ENCODE results near the gene TCOF1. TPM values are rescaled to one million over a fixed set of nuclear protein-coding genes. Genes with fewer than 3 reads are reported as not detected.

The TCOF1 gene
- total RNA-seq, 1 donor from 2014 or later = 27.1 TPM

- Histone ChIP-seq H3K27me3 (ENCODE audit: low read depth) (no peaks in the 10 kb centered on the region), H3K36me3 (no peaks in the 10 kb centered on the region), H3K4me1 (no peaks in the 10 kb centered on the region), H3K4me3 (no peak overlapping the region), H3K9me3 (no peaks in the 10 kb centered on the region), H3K27ac (no peak overlapping the region)
- no peak for ATAC-seq
- DNase-seq = no peak
- TF ChIP-seq, protein P1, sequence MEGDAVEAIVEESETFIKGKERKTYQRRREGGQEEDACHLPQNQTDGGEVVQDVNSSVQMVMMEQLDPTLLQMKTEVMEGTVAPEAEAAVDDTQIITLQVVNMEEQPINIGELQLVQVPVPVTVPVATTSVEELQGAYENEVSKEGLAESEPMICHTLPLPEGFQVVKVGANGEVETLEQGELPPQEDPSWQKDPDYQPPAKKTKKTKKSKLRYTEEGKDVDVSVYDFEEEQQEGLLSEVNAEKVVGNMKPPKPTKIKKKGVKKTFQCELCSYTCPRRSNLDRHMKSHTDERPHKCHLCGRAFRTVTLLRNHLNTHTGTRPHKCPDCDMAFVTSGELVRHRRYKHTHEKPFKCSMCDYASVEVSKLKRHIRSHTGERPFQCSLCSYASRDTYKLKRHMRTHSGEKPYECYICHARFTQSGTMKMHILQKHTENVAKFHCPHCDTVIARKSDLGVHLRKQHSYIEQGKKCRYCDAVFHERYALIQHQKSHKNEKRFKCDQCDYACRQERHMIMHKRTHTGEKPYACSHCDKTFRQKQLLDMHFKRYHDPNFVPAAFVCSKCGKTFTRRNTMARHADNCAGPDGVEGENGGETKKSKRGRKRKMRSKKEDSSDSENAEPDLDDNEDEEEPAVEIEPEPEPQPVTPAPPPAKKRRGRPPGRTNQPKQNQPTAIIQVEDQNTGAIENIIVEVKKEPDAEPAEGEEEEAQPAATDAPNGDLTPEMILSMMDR (IDR thresholded peaks at IDR 0.05) = no peak
- intact Hi-C loops (cut with DNase I) = no loop called here
Measured at GRCh38 chr5:150316320-150316719, 41.2 kb upstream of the TCOF1 start.

GRCh38 chr5:150317048-150318003 lies 40.2 kb upstream of the TCOF1 start:
- Histone ChIP-seq H3K27ac (no peak overlapping the region), H3K9me3 (no peaks in the 10 kb centered on the region), H3K36me3 (no peaks in the 10 kb centered on the region), H3K4me1 (no peaks in the 10 kb centered on the region), H3K4me3 (no peak overlapping the region), H3K27me3 (ENCODE audit: low read depth) (no peaks in the 10 kb centered on the region)
- no peak for DNase-seq
- ATAC-seq = peak; percentile 38 to 45
- TF ChIP-seq, protein P1 (IDR thresholded peaks at IDR 0.05) = no peak
- intact Hi-C loops (cut with DNase I) = no loop called here

- intact Hi-C loops (cut with DNase I) = no loop called here
- ATAC-seq = no peak
- no peak for DNase-seq
- Histone ChIP-seq H3K27me3 (ENCODE audit: low read depth) (no peaks in the 10 kb centered on the region), H3K36me3 (no peaks in the 10 kb centered on the region), H3K27ac (no peak overlapping the region), H3K9me3 (no peaks in the 10 kb centered on the region), H3K4me1 (no peaks in the 10 kb centered on the region), H3K4me3 (no peak overlapping the region)
- TF ChIP-seq, protein P1 (IDR thresholded peaks at IDR 0.05) = no peak
Measured at GRCh38 chr5:150318613-150319483, 38.6 kb upstream of the TCOF1 start.

DNA sequence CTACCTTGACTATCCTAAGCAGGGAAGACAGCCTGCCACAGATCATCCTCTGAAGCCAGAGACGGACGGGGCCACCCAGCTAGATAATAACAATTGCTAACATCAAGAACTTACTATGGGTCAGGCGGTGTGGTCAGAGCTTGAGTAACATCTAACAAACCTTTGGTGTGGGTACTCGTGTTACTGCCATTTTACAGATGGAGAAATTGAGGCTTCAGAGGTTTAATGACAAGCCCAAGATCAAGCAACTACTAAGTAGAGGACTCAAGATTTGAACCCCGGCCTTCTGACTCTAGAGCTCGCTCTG lies 38.1 kb upstream of the TCOF1 start:
- Histone ChIP-seq H3K4me1 (no peaks in the 10 kb centered on the region), H3K27me3 (ENCODE audit: low read depth) (no peaks in the 10 kb centered on the region), H3K36me3 (no peaks in the 10 kb centered on the region), H3K9me3 (no peaks in the 10 kb centered on the region), H3K27ac (no peak overlapping the region), H3K4me3 (no peak overlapping the region)
- no peak for DNase-seq
- intact Hi-C loops (cut with DNase I) = no loop called here
- no peak for ATAC-seq
- TF ChIP-seq, protein P1 (IDR thresholded peaks at IDR 0.05) = no peak

DNA sequence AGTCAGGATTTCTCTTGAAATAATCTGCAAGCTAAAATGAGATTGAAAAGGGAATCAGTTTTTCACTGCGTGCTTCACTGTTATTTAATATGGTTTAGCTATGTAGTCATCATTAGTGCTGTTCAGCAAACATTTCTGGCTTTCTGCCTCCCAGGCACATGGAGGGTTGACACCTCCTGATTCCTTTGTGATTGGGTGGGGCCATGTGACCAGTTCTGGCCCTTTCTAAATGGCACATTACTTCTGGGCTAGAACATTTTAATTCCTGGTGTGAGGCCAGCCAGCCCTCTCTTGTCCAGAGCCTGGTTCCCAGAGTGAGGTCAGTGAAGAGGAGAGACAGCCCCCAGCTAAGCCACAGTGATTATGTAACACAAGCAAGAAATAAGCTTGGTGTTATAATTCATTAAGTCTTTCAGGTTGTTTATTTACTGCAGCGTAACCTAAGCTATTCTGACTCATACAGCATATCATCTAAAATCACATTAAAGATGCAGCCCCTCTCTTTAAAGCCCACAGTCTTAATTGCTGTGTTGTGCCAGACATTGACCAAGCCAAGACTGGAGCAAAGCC lies 37.4 kb upstream of the TCOF1 start:
- H3K4me1 ChIP-seq = no peaks in the 10 kb centered on the region
- no peak overlapping the region for H3K4me3 ChIP-seq
- DNase-seq (no peak), ATAC-seq (peak; percentile 65 to 75)
- TF ChIP-seq, protein P1 (IDR thresholded peaks at IDR 0.05) = no peak
- no peaks in the 10 kb centered on the region for H3K9me3 ChIP-seq
- no peaks in the 10 kb centered on the region for H3K27me3 ChIP-seq (ENCODE audit: low read depth)
- peak overlapping the region; percentile 25 for H3K27ac ChIP-seq
- intact Hi-C loops (cut with DNase I) = no loop called here
- no peaks in the 10 kb centered on the region for H3K36me3 ChIP-seq

Data from lower lobe of right lung (tissue), 2 donors.